GM23248 (cell line): ENCODE measurements around the gene VHLL. TPM values are rescaled to one million over a fixed set of nuclear protein-coding genes. Genes with fewer than 3 reads are reported as not detected.
A peak's percentile ranks its signal among the peaks of the same experiment; 100 is the strongest.

Source experiments
- DNase-seq: peaks from one replicate; pipeline ENCODE4 v3.0.0-alpha.2; 2015
- H2AFZ ChIP-seq: fragments of 200-600 bp; sonication (generic); 2 replicates; pipeline ENCODE4 v1.6.1; 2016; ENCODE audit warnings: antibody characterized with exemption
- H3F3A ChIP-seq: fragments of 200-600 bp; sonication (generic); 2 replicates; pipeline ENCODE4 v1.6.1; 2016; ENCODE audit warnings: mild to moderate bottlenecking, antibody characterized with exemption, mixed run types; ENCODE audit not compliant: insufficient read depth
- H3K27ac ChIP-seq: fragments of 200-600 bp; sonication (generic); 2 replicates; pipeline ENCODE4 v1.5.1; 2016; ENCODE audit warnings: mild to moderate bottlenecking
- H3K27me3 ChIP-seq: fragments of 200-600 bp; sonication (generic); replicated peaks from 2 replicates; pipeline ENCODE4 v1.6.1; 2016; ENCODE audit warnings: mild to moderate bottlenecking; ENCODE audit not compliant: insufficient read depth
- H3K36me3 ChIP-seq: fragments of 200-600 bp; sonication (generic); 2 replicates; pipeline ENCODE4 v1.6.1; 2016; ENCODE audit warnings: low read depth, mild to moderate bottlenecking
- H3K4me1 ChIP-seq: fragments of 200-600 bp; sonication (generic); 2 replicates; pipeline ENCODE4 v1.6.1; 2016; ENCODE audit warnings: mild to moderate bottlenecking; ENCODE audit not compliant: insufficient read depth
- H3K4me2 ChIP-seq: fragments of 200-600 bp; sonication (generic); one replicate; pipeline ENCODE4 v1.6.1; 2016; ENCODE audit warnings: mild to moderate bottlenecking; ENCODE audit not compliant: unreplicated experiment
- H3K4me3 ChIP-seq: fragments of 200-600 bp; sonication (generic); 2 replicates; pipeline ENCODE4 v1.5.1; 2016; ENCODE audit warnings: mild to moderate bottlenecking
- H3K79me2 ChIP-seq: fragments of 200-600 bp; sonication (generic); 2 replicates; pipeline ENCODE4 v1.6.1; 2016; ENCODE audit warnings: mild to moderate bottlenecking; ENCODE audit not compliant: insufficient read depth
- H3K9ac ChIP-seq: fragments of 200-600 bp; sonication (generic); 2 replicates; pipeline ENCODE4 v1.6.1; 2016; ENCODE audit warnings: mild to moderate bottlenecking
- H3K9me2 ChIP-seq: fragments of 200-600 bp; sonication (generic); 2 replicates; pipeline ENCODE4 v1.6.1; 2016; ENCODE audit warnings: mixed run types, mild to moderate bottlenecking, moderate library complexity; ENCODE audit not compliant: insufficient read depth
- H3K9me3 ChIP-seq: fragments of 200-600 bp; sonication (generic); one replicate; pipeline ENCODE4 v1.6.1; 2017; ENCODE audit warnings: low read depth
- H4K20me1 ChIP-seq: fragments of 200-600 bp; sonication (generic); 2 replicates; pipeline ENCODE4 v1.6.0; 2016; ENCODE audit not compliant: insufficient read depth
- EZH2 ChIP-seq: fragments of 200-600 bp; sonication (generic); IDR thresholded peaks from 2 replicates; pipeline ENCODE4 v1.6.1; 2018; ENCODE audit warnings: antibody characterized with exemption, mild to moderate bottlenecking; ENCODE audit not compliant: insufficient read depth, poor library complexity, severe bottlenecking
- EZH2phosphoT487 ChIP-seq: fragments of 200-600 bp; sonication (generic); IDR thresholded peaks from 2 replicates; pipeline ENCODE4 v1.6.1; 2018; ENCODE audit warnings: antibody characterized with exemption, moderate library complexity, mild to moderate bottlenecking, low read depth; ENCODE audit not compliant: insufficient read depth
- WGBS, 2 experiments: methylation state at CpG; one replicate each; pipeline ENCODE4 v1.1.6; 2015 to 2017; ENCODE audit warnings: low lambda C conversion rate in 2 of 2, low coverage in 1 of 2; ENCODE audit errors: missing lambda C conversion rate in 2 of 2; 5-methylcytosine and 5-hydroxymethylcytosine counted together
- in situ Hi-C: fragments of 300-500 bp; cut with MboI; formaldehyde crosslinking; loops from 2 replicates; pipeline ENCODE4 v1.15.0; 2020
- polyA plus RNA-seq: library from polyadenylated mRNA; unstranded; fragments of >200 nt; fragmentation: Nextera tagmentation; extraction: Ambion mirVana; gene quantifications from 2 replicates; pipeline ENCODE4 v1.2.1, GENCODE V29; 2016
- total RNA-seq: library from RNA; depleted of rRNA; stranded (reverse); fragments of >200 nt; shearing (Covaris generic); gene quantifications from 2 replicates; pipeline ENCODE4 v1.2.3, GENCODE V29; 2014

VHLL gene
- total and polyA plus RNA-seq, 2 experiments from 2014 or later = not detected

- H3F3A ChIP-seq = peaks cover 39% of the 10 kb centered on the region
- H3K27ac ChIP-seq = no peak overlapping the region
- peaks cover 19% of the 10 kb centered on the region for H3K36me3 ChIP-seq
- no peak for DNase-seq
- peaks cover 59% of the 10 kb centered on the region for H3K79me2 ChIP-seq
- 95 to 100% methylated on average over 3 of the region's 3 CpGs for WGBS, 2 experiments
- no peak overlapping the region for H2AFZ ChIP-seq
- in situ Hi-C loops = no loop called here
- no peaks in the 10 kb centered on the region for H3K9me2 ChIP-seq
- peaks cover 27% of the 10 kb centered on the region for H3K4me1 ChIP-seq
- H3K9me3 ChIP-seq = no peaks in the 10 kb centered on the region
- H3K9ac ChIP-seq = no peak overlapping the region
- no peak for TF ChIP-seq EZH2phosphoT487
- TF ChIP-seq EZH2 = no peak
- no peak overlapping the region for H3K4me3 ChIP-seq
- H3K4me2 ChIP-seq = no peak overlapping the region
- H3K27me3 ChIP-seq = no peaks in the 10 kb centered on the region
- peaks cover 4% of the 10 kb centered on the region; the same call in 1 of the 2 replicates for H4K20me1 ChIP-seq
Observed at GRCh38 chr1:156279837-156280236, 19.3 kb downstream of the VHLL start.

GRCh38 chr1:156276966-156277381 lies 22.1 kb downstream of the VHLL start:
- H3K4me2 ChIP-seq = no peak overlapping the region
- TF ChIP-seq EZH2 (no peak), EZH2phosphoT487 (no peak)
- H3K9me3 ChIP-seq = no peaks in the 10 kb centered on the region
- 64 to 73% methylated on average over 6 of the region's 6 CpGs for WGBS, 2 experiments
- H3K27me3 ChIP-seq = no peaks in the 10 kb centered on the region
- no peak overlapping the region for H2AFZ ChIP-seq
- no peak overlapping the region for H3K9ac ChIP-seq
- peak overlapping the region; percentile 53 for H3K27ac ChIP-seq
- peaks cover 4% of the 10 kb centered on the region; the same call in 1 of the 2 replicates for H4K20me1 ChIP-seq
- H3K36me3 ChIP-seq = peaks cover 45% of the 10 kb centered on the region
- peaks cover 46% of the 10 kb centered on the region for H3K79me2 ChIP-seq
- in situ Hi-C loops = no loop called here
- no peak overlapping the region for H3K4me3 ChIP-seq
- H3K4me1 ChIP-seq = peaks cover 10% of the 10 kb centered on the region
- H3F3A ChIP-seq = peaks cover 19% of the 10 kb centered on the region
- peak; percentile 58 for DNase-seq
- H3K9me2 ChIP-seq = no peaks in the 10 kb centered on the region

- no peaks in the 10 kb centered on the region for H3K27me3 ChIP-seq
- H3K27ac ChIP-seq = peak overlapping the region; percentile 53
- H3K9me2 ChIP-seq = no peaks in the 10 kb centered on the region
- in situ Hi-C loops = no loop called here
- H3K4me2 ChIP-seq = no peak overlapping the region
- H3K79me2 ChIP-seq = peaks cover 41% of the 10 kb centered on the region
- peaks cover 15% of the 10 kb centered on the region for H3F3A ChIP-seq
- no peak overlapping the region for H2AFZ ChIP-seq
- H3K4me1 ChIP-seq = peaks cover 8% of the 10 kb centered on the region
- no peaks in the 10 kb centered on the region for H3K9me3 ChIP-seq
- peaks cover 49% of the 10 kb centered on the region for H3K36me3 ChIP-seq
- H3K9ac ChIP-seq = no peak overlapping the region
- no peak overlapping the region for H3K4me3 ChIP-seq
- DNase-seq = peak; percentile 61
- TF ChIP-seq EZH2 (no peak), EZH2phosphoT487 (no peak)
- peaks cover 4% of the 10 kb centered on the region; the same call in 1 of the 2 replicates for H4K20me1 ChIP-seq
Observed at GRCh38 chr1:156276532-156276931, 22.6 kb downstream of the VHLL start.

GRCh38 chr1:156270314-156270713 lies 28.8 kb downstream of the VHLL start:
- Histone ChIP-seq H3K9ac (no peak overlapping the region), H3K79me2 (no peaks in the 10 kb centered on the region), H2AFZ (no peak overlapping the region), H3K4me2 (no peak overlapping the region), H3K4me1 (no peaks in the 10 kb centered on the region), H3F3A (peaks cover 14% of the 10 kb centered on the region), H4K20me1 (no peaks in the 10 kb centered on the region), H3K4me3 (no peak overlapping the region), H3K9me3 (no peaks in the 10 kb centered on the region), H3K9me2 (no peaks in the 10 kb centered on the region), H3K36me3 (peaks cover 61% of the 10 kb centered on the region), H3K27ac (no peak overlapping the region), H3K27me3 (no peaks in the 10 kb centered on the region)
- in situ Hi-C loops = no loop called here
- WGBS, 2 experiments = 95% methylated on average over 3 of the region's 3 CpGs
- no peak for TF ChIP-seq EZH2phosphoT487
- TF ChIP-seq EZH2 = no peak
- no peak for DNase-seq

GRCh38 chr1:156268336-156268735 lies 30.8 kb downstream of the VHLL start:
- Histone ChIP-seq H4K20me1 (no peaks in the 10 kb centered on the region), H3K27ac (no peak overlapping the region), H3K9me3 (no peaks in the 10 kb centered on the region), H3K4me3 (no peak overlapping the region), H2AFZ (no peak overlapping the region), H3K4me1 (peaks cover 5% of the 10 kb centered on the region), H3F3A (peaks cover 30% of the 10 kb centered on the region), H3K36me3 (peaks cover 46% of the 10 kb centered on the region), H3K4me2 (no peak overlapping the region), H3K79me2 (no peaks in the 10 kb centered on the region), H3K9me2 (no peaks in the 10 kb centered on the region), H3K27me3 (no peaks in the 10 kb centered on the region), H3K9ac (no peak overlapping the region; the same call in 1 of the 2 replicates)
- WGBS, 2 experiments = 69 to 78% methylated on average over 4 of the region's 4 CpGs
- no peak for TF ChIP-seq EZH2
- no peak for TF ChIP-seq EZH2phosphoT487
- DNase-seq = no peak
- in situ Hi-C loops = no loop called here
